ENCODE measurements around the gene HAPLN2.

HAPLN2 gene

GRCh38 chr1:156618853-156619581, at the start of gene HAPLN2:
Gene HAPLN2 (plus strand): TSS chr1:156619415. CDS start chr1:156623491, 4,076 bp downstream.
- Mint-ChIP-seq H3K27me3 (peaks cover 57% of the 10 kb centered on the region), H3K27ac (no peak within 1 kb of the TSS)

GRCh38 chr1:156571261-156571852, 47.9 kb upstream of the HAPLN2 start:
- no peak for ATAC-seq

More at GRCh38 chr1:156618853-156619581, at the start of gene HAPLN2:
- H3K36me3 Mint-ChIP-seq = no peaks in the 10 kb centered on the region
- no peaks in the 10 kb centered on the region for H3K9me3 Mint-ChIP-seq
- ATAC-seq = no peak
- H3K4me1 Mint-ChIP-seq = peaks cover under 1% of the 10 kb centered on the region
- no peak within 1 kb of the TSS for H3K4me3 Mint-ChIP-seq

GRCh38 chr1:156571919-156572662, 47.1 kb upstream of the HAPLN2 start, which contains the start of gene IQGAP3:
Gene IQGAP3 (minus strand): TSS chr1:156572565. CDS start chr1:156572529, 36 bp downstream.
- Mint-ChIP-seq H3K27me3 (peaks cover 28% of the 10 kb centered on the region), H3K4me1 (peaks cover 12% of the 10 kb centered on the region), H3K27ac (peak within 1 kb of the TSS; percentile 28), H3K36me3 (no peaks in the 10 kb centered on the region), H3K4me3 (peak within 1 kb of the TSS; percentile 82), H3K9me3 (no peaks in the 10 kb centered on the region)
- peak; percentile 92 for ATAC-seq

More at GRCh38 chr1:156571261-156571852, 47.9 kb upstream of the HAPLN2 start:
- no peaks in the 10 kb centered on the region for H3K9me3 Mint-ChIP-seq
- peaks cover 12% of the 10 kb centered on the region for H3K4me1 Mint-ChIP-seq
- peaks cover 28% of the 10 kb centered on the region for H3K27me3 Mint-ChIP-seq
- no peak overlapping the region for H3K27ac Mint-ChIP-seq
- H3K36me3 Mint-ChIP-seq = no peaks in the 10 kb centered on the region
- peak overlapping the region; percentile 82 for H3K4me3 Mint-ChIP-seq

- no peak for ATAC-seq
Observed at GRCh38 chr1:156572663-156573018, 46.6 kb upstream of the HAPLN2 start.

GRCh38 chr1:156574039-156574633, 45.1 kb upstream of the HAPLN2 start:
- Mint-ChIP-seq H3K9me3 (no peaks in the 10 kb centered on the region), H3K4me1 (peaks cover 12% of the 10 kb centered on the region), H3K4me3 (no peak overlapping the region), H3K36me3 (no peaks in the 10 kb centered on the region), H3K27ac (no peak overlapping the region), H3K27me3 (peaks cover 28% of the 10 kb centered on the region)
- no peak for ATAC-seq

More at GRCh38 chr1:156572663-156573018, 46.6 kb upstream of the HAPLN2 start:
- H3K9me3 Mint-ChIP-seq = no peaks in the 10 kb centered on the region
- H3K36me3 Mint-ChIP-seq = no peaks in the 10 kb centered on the region
- peaks cover 28% of the 10 kb centered on the region for H3K27me3 Mint-ChIP-seq
- H3K4me1 Mint-ChIP-seq = peaks cover 12% of the 10 kb centered on the region
- H3K27ac Mint-ChIP-seq = peak overlapping the region; percentile 28
- peak overlapping the region; percentile 82 for H3K4me3 Mint-ChIP-seq

GRCh38 chr1:156577550-156577949, 41.7 kb upstream of the HAPLN2 start:
- Mint-ChIP-seq H3K27ac (no peak overlapping the region), H3K36me3 (no peaks in the 10 kb centered on the region), H3K4me3 (no peak overlapping the region), H3K27me3 (peaks cover 9% of the 10 kb centered on the region), H3K4me1 (peaks cover 23% of the 10 kb centered on the region), H3K9me3 (no peaks in the 10 kb centered on the region)
- no peak for ATAC-seq

- no peak overlapping the region for H3K27ac Mint-ChIP-seq
- peaks cover 23% of the 10 kb centered on the region for H3K4me1 Mint-ChIP-seq
- H3K4me3 Mint-ChIP-seq = no peak overlapping the region
- no peaks in the 10 kb centered on the region for H3K9me3 Mint-ChIP-seq
- no peak for ATAC-seq
- no peaks in the 10 kb centered on the region for H3K36me3 Mint-ChIP-seq
- peaks cover 4% of the 10 kb centered on the region for H3K27me3 Mint-ChIP-seq
Observed at GRCh38 chr1:156578055-156578454, 41.2 kb upstream of the HAPLN2 start.

GRCh38 chr1:156579472-156579871, 39.7 kb upstream of the HAPLN2 start, which contains the start of gene TTC24:
Gene TTC24 (plus strand): TSS chr1:156579723. CDS start chr1:156581365, 1,642 bp downstream.
- no peaks in the 10 kb centered on the region for H3K9me3 Mint-ChIP-seq
- no peak for ATAC-seq
- no peak within 1 kb of the TSS for H3K4me3 Mint-ChIP-seq
- peaks cover 36% of the 10 kb centered on the region for H3K4me1 Mint-ChIP-seq
- no peaks in the 10 kb centered on the region for H3K27me3 Mint-ChIP-seq
- no peak within 1 kb of the TSS for H3K27ac Mint-ChIP-seq
- no peaks in the 10 kb centered on the region for H3K36me3 Mint-ChIP-seq

GRCh38 chr1:156581661-156582387, 37.4 kb upstream of the HAPLN2 start:
- Mint-ChIP-seq H3K4me1 (peaks cover 37% of the 10 kb centered on the region), H3K27ac (peak overlapping the region; percentile 97), H3K27me3 (no peaks in the 10 kb centered on the region), H3K4me3 (peak overlapping the region; percentile 82), H3K36me3 (peaks cover 11% of the 10 kb centered on the region), H3K9me3 (no peaks in the 10 kb centered on the region)
- peak; percentile 85 for ATAC-seq

GRCh38 chr1:156582388-156583017, 36.7 kb upstream of the HAPLN2 start:
- H3K9me3 Mint-ChIP-seq = no peaks in the 10 kb centered on the region
- no peaks in the 10 kb centered on the region for H3K27me3 Mint-ChIP-seq
- H3K4me3 Mint-ChIP-seq = peak overlapping the region; percentile 82
- ATAC-seq = peak; percentile 64
- peaks cover 11% of the 10 kb centered on the region for H3K36me3 Mint-ChIP-seq
- peaks cover 37% of the 10 kb centered on the region for H3K4me1 Mint-ChIP-seq
- H3K27ac Mint-ChIP-seq = peak overlapping the region; percentile 97

- Mint-ChIP-seq H3K4me3 (peak overlapping the region; percentile 16), H3K36me3 (peaks cover 11% of the 10 kb centered on the region), H3K27ac (peak overlapping the region; percentile 97), H3K4me1 (peaks cover 37% of the 10 kb centered on the region), H3K9me3 (no peaks in the 10 kb centered on the region), H3K27me3 (no peaks in the 10 kb centered on the region)
- no peak for ATAC-seq
Observed at GRCh38 chr1:156583821-156584622, 35.2 kb upstream of the HAPLN2 start.

- H3K27ac Mint-ChIP-seq = no peak overlapping the region
- no peaks in the 10 kb centered on the region for H3K27me3 Mint-ChIP-seq
- H3K36me3 Mint-ChIP-seq = peaks cover 11% of the 10 kb centered on the region
- no peaks in the 10 kb centered on the region for H3K9me3 Mint-ChIP-seq
- no peak overlapping the region for H3K4me3 Mint-ChIP-seq
- H3K4me1 Mint-ChIP-seq = peaks cover 37% of the 10 kb centered on the region
- no peak for ATAC-seq
Observed at GRCh38 chr1:156584813-156585212, 34.4 kb upstream of the HAPLN2 start.

GRCh38 chr1:156586323-156586722, 32.9 kb upstream of the HAPLN2 start:
- peaks cover 11% of the 10 kb centered on the region for H3K36me3 Mint-ChIP-seq
- H3K9me3 Mint-ChIP-seq = no peaks in the 10 kb centered on the region
- H3K4me3 Mint-ChIP-seq = no peak overlapping the region
- H3K4me1 Mint-ChIP-seq = peaks cover 38% of the 10 kb centered on the region
- no peak overlapping the region for H3K27ac Mint-ChIP-seq
- no peaks in the 10 kb centered on the region for H3K27me3 Mint-ChIP-seq
- ATAC-seq = no peak
